ENCODE data around the gene CCDC137.
A peak's percentile ranks its signal among the peaks of the same experiment; 100 is the strongest.

Gene CCDC137

DNA sequence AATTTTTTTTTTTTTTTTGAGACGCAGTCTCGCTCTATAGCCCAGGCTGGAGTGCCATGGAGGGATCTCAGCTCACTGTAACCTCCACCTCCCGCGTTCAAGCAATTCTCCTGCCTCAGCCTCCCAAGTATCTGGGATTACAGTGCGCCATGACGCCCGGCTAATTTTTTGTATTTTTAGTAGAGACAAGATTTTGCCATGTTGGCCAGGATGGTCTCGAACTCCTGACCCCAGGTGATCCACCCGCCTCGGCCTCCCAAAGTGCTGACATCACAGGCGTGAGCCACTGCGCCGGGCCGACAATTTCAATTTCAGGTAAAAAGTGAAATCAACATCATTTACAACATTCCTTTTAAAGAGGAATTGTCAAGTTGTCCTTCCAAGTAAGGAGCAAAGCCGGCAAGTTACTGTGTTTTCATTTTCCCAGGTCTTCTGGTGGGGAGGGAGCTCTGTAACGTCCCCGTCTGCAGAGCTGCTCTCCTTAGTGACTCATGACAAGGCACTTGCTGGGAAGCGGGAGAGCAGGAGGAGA lies 30.5 kb upstream of the CCDC137 start:
- peak overlapping the region; percentile 86 for H3K27ac ChIP-seq
- TF ChIP-seq ZFX (IDR thresholded peaks at IDR 0.05), result no peak
- TF ChIP-seq, protein P1, sequence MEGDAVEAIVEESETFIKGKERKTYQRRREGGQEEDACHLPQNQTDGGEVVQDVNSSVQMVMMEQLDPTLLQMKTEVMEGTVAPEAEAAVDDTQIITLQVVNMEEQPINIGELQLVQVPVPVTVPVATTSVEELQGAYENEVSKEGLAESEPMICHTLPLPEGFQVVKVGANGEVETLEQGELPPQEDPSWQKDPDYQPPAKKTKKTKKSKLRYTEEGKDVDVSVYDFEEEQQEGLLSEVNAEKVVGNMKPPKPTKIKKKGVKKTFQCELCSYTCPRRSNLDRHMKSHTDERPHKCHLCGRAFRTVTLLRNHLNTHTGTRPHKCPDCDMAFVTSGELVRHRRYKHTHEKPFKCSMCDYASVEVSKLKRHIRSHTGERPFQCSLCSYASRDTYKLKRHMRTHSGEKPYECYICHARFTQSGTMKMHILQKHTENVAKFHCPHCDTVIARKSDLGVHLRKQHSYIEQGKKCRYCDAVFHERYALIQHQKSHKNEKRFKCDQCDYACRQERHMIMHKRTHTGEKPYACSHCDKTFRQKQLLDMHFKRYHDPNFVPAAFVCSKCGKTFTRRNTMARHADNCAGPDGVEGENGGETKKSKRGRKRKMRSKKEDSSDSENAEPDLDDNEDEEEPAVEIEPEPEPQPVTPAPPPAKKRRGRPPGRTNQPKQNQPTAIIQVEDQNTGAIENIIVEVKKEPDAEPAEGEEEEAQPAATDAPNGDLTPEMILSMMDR (conservative IDR thresholded peaks at IDR 0.05), result no peak

DNA sequence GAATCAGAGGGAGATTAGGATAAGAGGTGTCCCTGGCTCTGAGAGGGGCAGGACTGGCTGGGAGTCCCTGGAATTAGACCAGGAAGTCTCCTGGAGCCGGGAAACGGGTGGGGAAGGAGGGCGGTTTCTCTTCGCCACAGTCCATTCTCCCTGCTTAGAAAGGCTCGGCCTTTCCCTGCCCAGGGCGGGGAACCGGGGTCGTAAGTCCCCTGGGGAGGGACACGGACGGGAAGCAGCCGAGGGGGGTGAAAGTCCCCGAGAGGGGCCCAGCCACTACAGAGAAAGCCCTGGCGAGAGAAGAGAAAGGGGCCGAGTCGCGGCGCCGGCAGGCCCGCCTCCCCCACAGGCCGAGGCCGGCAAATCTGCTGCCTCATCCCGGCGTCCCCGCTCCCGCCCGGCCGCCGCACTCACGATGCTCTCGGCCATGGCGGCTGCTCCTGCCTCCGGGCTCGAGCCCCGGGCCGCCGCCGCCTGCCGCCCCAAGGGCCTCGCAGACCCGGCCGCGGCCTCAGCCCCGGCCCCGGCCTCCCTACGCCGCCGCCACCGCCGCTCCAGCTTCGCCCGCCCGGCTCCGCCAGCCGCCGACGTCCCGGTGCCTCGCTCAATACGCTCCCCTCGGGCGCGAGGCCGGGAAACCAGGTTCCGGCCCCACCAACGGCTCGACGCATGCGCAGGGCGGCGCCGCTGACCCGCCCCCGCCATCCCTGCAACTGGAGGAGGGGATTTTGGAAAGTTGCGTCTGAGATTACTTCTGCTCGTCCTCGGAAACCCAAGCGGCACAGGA lies 29.8 kb upstream of the CCDC137 start, which contains the start of the genes NPLOC4 and TSPAN10:
Gene NPLOC4, minus strand, starts transcription at position 608 of the 784 bp plus-strand sequence. Its CDS starts 182 bp downstream, at position 426.
Gene TSPAN10, plus strand, starts transcription at position 692 of the 784 bp plus-strand sequence. CDS start 5,217 bp downstream, outside the sequence.
- H3K27ac ChIP-seq, result peak within 1 kb of the TSS; percentile 86
- TF ChIP-seq ZFX (IDR thresholded peaks at IDR 0.05), result peak; percentile 99
- TF ChIP-seq, protein P1 (conservative IDR thresholded peaks at IDR 0.05), result no peak

DNA sequence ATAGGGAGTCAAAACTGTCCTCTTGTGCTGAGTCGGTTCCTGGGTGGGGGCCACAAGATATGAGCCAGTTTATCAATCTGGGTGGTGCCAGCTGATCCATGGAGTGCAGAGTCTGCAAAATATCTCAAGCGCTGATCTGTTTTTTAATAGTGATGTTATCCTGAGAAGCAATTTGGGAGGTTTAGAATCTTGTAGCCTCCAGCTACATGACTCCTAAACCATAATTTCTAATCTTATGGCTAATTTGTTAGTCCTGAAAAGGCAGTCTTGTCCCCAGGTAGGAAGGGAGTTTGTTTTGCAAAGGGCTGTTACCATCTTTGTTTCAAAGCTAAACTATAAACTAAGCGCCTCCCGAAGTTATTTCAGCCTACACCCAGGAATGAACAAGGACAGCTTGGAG lies 27.9 kb upstream of the CCDC137 start:
- no peak overlapping the region for H3K27ac ChIP-seq
- TF ChIP-seq, protein P1 (conservative IDR thresholded peaks at IDR 0.05), result no peak
- TF ChIP-seq ZFX (IDR thresholded peaks at IDR 0.05), result no peak

DNA sequence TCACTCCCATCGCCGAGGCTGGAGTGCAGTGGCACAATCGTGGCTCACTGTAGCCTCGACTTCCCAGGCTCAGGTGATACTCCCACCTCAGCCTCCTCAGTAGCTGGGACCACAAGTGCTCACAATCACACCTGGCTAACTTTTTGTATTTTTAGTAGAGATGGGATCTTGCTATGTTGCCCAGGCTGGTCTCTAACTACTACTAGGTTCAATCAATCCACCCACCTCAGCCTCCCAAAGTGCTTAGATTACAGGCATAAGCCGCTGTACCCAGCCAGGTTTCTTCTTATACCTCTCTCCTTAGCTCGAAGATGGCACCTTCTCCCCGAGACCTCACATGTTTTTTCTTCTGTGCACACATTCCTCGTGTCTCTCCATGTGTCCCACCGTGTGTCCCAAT lies 26.5 kb upstream of the CCDC137 start:
- no peak overlapping the region for H3K27ac ChIP-seq
- TF ChIP-seq ZFX (IDR thresholded peaks at IDR 0.05), result no peak
- TF ChIP-seq, protein P1 (conservative IDR thresholded peaks at IDR 0.05), result no peak

DNA sequence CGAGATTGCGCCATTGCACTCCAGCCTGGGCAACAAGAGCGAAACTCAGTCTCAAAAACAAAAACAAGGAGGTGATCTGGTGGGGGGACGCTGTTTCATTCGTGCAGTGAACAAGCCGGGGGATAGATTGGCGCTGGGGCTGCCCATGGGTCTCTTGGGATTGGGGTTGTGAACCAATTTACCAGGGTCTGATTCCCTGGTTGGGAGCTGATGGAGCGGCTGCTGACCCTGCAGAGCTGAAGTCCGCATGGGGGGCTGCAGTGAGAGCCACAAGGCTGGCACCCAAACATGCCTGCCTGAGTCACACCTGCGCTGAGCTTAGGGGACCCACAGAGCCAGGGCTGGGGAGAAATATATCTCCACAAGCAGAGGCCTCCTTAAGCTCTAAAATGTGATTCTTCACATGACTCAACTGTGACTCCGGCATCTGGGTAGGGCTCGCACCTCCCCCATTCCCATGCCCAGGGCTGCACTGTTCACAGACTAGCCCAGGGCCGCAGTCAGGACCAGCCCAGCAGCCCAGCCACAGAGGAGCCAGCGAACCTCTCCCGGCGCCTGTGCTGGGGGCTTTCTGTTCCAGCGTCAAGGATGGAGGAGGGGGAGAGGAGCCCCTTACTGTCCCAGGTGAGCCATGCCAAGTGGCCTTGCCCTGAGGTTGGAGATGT lies 24.6 kb upstream of the CCDC137 start:
- no peak for TF ChIP-seq ZFX (IDR thresholded peaks at IDR 0.05)
- TF ChIP-seq, protein P1 (conservative IDR thresholded peaks at IDR 0.05), result no peak
- no peak overlapping the region for H3K27ac ChIP-seq

DNA sequence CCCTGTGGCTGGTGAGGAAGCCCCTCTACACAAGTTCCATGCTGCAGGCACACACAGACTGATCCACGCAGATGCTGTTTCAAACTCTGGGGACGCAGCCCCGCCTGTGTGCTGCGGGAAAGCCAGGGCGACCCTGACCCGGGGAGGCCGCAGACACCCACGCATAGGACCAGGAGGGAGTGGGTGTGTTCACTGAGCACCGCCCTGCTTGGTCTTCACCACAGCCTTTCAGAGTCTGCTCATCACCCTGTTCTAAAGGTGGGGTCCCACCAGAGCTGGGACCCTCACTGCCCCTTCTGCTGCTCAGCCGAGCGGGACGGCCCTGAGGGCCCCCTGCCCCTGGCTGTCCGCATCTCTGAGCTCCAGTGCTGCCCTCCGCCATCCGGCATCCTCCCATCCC lies 22.0 kb upstream of the CCDC137 start:
- no peak overlapping the region for H3K27ac ChIP-seq
- TF ChIP-seq ZFX (IDR thresholded peaks at IDR 0.05), result no peak
- TF ChIP-seq, protein P1 (conservative IDR thresholded peaks at IDR 0.05), result no peak
